CD4-positive, alpha-beta T cell treated with Interferon gamma for 1 hour (primary cell): ENCODE data around the gene ANKRD10.

ENCODE experiments used
- DNase-seq: peaks from one replicate; pipeline ENCODE4 v3.0.0-alpha.2; 2020

ANKRD10 gene

DNA sequence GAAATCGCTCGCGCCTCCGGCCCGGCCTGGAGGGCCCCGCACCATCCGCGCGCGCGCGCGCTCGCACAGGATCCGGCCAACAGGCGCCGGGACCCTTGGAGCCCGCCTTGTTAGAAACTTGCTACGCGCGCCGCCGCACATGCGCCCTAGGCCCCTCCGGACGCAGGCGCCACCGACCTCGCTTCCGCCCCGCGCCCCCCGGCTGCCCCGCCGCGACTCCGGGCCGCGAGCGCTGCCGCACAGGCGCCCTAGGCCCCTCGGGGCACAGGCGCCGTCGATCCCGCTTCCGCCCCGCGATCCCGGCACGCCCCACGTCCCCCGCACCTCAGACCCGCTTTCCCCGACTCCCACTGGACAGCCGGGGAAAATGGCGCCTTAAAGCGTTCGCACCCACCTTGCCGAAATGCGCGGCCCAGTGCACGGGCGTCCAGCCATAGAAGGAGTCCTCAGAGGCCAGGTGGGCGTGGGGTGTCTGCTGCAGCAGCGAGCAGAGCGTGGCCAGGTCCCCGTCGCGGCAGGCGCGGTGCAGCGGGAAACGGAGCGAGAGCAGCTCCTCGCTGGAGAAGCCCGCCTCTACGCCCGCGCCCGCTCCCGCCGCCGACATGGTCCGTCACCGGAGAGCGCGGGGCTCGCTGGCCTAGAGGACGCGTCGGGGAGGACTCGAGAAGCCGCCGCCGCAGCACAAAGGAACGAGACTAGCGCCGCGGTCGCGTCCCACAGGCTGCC lies 375 bp downstream of the ANKRD10 start:
- DNase-seq: peak; percentile 73

DNA sequence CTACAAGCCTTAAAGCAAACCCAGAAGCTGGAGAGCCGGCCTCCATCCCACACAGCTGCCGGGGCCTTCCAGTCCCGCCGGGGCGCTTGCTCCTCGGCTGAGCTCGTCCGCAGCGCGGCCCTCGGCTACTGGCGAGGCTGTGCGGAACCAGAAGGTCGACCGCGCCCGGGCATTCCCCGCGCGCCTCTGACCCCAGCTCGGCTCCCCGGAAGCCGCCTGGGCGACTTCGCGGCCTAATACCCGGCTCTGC lies 863 bp downstream of the ANKRD10 start:
- DNase-seq: no peak

GRCh38 chr13:110913322-110914080 lies 1.4 kb downstream of the ANKRD10 start:
- DNase-seq: no peak

GRCh38 chr13:110912651-110913051 lies 2.2 kb downstream of the ANKRD10 start:
- DNase-seq: no peak

DNA sequence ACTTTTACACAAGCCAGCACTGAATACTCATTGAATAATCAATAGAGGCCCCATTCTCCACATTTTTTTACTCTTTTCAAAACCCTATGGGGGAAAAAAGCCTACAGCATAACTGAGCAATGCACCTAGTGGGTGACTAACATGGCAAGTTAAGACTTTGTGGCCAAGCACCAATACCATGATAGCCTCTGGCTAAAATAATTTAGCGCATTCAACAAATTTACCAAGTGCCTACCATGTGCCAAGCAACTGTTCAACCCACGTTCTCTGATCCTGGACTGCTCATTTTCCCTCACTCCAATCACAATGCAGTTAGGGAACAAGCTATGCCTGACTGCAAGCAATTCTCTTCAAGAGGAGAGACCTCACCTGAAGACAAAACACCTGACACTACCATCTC lies 3.0 kb downstream of the ANKRD10 start:
- DNase-seq: no peak

- no peak for DNase-seq
Measured at GRCh38 chr13:110910013-110910890, 4.6 kb downstream of the ANKRD10 start.

DNA sequence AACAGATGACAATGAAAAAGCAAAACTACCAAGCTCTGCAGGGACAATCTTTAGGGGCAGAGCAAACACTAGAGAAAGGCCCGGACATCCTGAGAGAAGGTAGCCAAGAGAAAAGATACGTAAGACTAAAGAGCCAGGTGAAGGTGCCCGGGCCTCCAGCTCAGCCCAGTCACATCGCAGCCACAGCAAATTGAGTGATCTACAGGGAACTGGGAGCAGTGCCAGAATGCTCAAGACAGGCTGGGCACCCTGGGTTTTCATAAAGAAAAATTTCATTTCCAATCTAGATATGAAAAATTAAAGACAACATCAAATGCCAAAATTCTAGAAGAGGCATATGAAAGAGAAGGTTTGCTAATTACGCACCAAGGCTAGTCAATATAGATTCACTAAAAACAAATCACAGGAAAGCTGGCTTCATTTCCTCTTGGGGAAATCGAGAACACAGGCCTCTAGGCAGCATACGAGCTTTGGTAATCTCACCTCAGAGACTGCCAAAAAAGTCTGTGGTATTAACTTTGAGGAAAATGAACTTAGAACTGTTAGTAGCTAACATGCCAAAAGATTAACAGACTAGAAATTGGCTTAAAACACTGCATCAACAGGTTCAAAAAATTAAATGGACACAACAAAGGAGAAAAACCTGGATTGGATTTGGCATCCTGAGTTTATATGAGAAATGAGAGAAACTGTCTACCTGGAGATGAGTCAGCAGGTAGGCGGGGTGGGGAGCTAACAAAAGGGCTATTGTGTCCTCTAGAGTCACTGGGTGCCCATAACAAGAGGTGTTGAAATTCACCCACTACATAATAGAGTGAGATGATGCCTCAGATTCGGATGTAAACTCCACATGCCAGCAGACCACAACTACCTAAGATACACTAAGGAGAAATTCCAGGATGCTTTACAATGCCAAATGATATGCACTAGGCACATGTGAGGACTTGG lies 6.6 kb downstream of the ANKRD10 start:
- DNase-seq: no peak

- DNase-seq: no peak
Measured at GRCh38 chr13:110907301-110907700, 7.6 kb downstream of the ANKRD10 start.

GRCh38 chr13:110904748-110905147 lies 10.1 kb downstream of the ANKRD10 start:
- DNase-seq: no peak

- no peak for DNase-seq
Measured at GRCh38 chr13:110902370-110902769, 12.5 kb downstream of the ANKRD10 start.

DNA sequence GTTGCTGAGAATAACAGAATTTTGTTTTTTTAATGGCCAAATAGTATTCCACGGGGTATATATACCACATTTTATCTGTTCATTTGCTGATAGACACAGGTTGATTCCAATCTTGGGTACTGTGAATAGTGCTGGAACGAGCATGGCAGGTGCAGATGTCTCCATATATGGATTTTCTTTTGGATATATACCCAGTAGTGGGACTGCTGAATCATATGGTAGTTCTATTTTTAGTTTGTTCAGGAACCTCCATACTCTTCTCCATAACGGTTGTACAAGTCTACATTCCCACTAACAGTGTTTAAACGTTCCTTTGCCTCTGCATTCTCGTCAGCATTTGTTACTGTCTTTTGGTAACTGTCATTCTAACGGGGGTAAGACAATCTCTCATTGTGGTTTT lies 17.3 kb downstream of the ANKRD10 start:
- DNase-seq: no peak

- DNase-seq: no peak
Measured at GRCh38 chr13:110897014-110897413, 17.9 kb downstream of the ANKRD10 start.

DNA sequence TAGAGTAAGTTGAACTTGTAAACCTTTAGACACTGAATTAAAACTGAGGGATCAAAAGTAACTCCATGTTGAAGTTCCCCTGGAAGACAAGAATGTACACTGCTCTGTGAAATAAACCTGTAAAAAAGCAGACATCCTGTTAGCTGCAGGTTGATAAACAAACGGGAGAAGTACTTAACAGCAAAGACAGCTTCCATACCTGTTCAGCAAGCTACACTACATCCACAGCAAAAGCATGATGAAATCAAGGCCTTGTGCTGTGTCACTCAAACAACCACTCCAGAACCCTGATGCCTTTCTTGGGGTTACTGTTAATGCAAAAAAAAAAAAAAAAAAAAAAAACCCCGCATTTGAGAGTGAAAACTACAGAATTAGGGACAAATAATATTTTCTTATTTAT lies 20.8 kb downstream of the ANKRD10 start:
- DNase-seq: no peak

DNA sequence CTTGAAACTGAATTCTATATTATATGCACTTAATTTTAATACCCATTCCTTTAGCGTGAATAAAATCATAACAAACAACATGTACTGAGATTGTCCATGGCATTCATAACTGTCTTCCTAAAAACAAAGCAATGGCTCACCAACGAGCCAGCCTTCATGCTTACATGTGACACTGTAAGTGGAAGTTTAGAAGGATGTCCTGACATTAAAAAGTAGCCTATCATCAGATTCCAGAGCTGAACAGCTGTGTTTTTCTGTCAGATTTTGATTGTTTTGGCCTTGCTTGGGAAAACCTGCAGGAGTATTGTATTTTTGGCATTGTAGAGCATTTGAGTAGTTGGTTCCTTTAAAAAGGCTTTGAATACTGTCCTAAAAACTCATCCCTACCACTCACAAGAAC lies 21.3 kb downstream of the ANKRD10 start:
- no peak for DNase-seq

- no peak for DNase-seq
Measured at GRCh38 chr13:110890279-110891165, 24.3 kb downstream of the ANKRD10 start.

- no peak for DNase-seq
Measured at GRCh38 chr13:110888390-110888789, 26.5 kb downstream of the ANKRD10 start.

- DNase-seq: no peak
Measured at GRCh38 chr13:110887597-110888333, 27.1 kb downstream of the ANKRD10 start.

- no peak for DNase-seq
Measured at GRCh38 chr13:110886870-110887596, 27.8 kb downstream of the ANKRD10 start.

DNA sequence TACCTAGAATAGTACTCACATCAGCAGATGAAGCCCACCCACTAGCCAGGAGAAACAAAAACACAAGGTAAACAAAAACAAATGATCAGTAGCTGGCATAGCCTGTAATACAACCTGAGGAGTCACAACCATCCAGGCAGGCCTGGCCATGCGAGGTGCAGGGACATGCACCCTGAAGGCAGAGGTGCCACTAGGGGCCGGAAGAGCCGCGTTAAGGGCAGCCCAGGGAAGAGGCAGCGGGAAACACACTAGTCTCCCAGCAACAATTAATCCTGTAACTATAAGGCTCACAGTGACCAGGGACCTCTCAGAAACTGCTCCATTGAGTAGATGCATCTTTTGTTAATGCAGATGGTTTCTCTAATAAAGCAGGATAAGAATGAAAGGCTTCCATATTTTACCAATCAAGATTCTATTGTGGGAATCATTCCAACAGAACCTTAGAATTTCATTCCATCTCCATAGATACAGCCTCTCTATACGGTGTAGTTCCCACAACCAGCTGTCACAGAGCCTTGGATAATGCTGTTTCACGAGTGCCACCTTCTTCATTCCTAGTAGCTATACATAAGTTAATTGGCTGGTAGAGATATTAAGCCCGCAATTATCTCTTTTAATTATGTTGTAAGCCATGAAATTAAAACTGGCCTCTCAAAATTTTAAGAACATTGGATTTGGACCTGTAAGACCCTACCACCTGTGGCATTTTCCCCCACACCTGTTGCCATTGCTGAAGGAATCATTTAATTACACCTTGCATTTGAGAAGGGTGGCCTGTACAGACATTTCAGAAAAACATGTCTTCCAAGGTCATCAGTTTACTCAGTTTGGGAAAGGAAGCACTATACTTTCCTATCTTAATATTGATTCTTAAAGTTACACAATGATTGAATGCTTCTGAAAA lies 28.7 kb downstream of the ANKRD10 start:
- DNase-seq: no peak
